Neuron (in vitro differentiated cells): ENCODE results near the gene FAM221B.

ENCODE experiments used
- H2AFZ ChIP-seq: one replicate; pipeline ENCODE4 v1.6.1; 2013; ENCODE audit warnings: low read depth, mild to moderate bottlenecking, inconsistent platforms, low read length, moderate library complexity
- H3K27me3 ChIP-seq: one replicate; pipeline ENCODE4 v1.6.1; 2013; ENCODE audit warnings: low read length; ENCODE audit not compliant: insufficient read depth
- H3K36me3 ChIP-seq: one replicate; pipeline ENCODE4 v1.6.1; 2013; ENCODE audit warnings: low read length; ENCODE audit not compliant: insufficient read depth
- H3K4me1 ChIP-seq: one replicate; pipeline ENCODE4 v1.6.1; 2013; ENCODE audit warnings: low read length; ENCODE audit not compliant: insufficient read depth
- H3K4me3 ChIP-seq: 2 replicates; pipeline ENCODE4 v1.5.1; 2013; ENCODE audit warnings: mild to moderate bottlenecking, low read length, moderate library complexity
- H3K9me3 ChIP-seq: one replicate; pipeline ENCODE4 v1.6.1; 2013; ENCODE audit warnings: low read length

FAM221B gene

GRCh38 chr9:35826071-35826701 is 2.3 kb downstream of the FAM221B start:
- H3K27me3 ChIP-seq = no peaks in the 10 kb centered on the region
- H3K9me3 ChIP-seq = no peaks in the 10 kb centered on the region
- no peaks in the 10 kb centered on the region for H3K36me3 ChIP-seq
- H3K4me3 ChIP-seq = no peak overlapping the region
- peaks cover 23% of the 10 kb centered on the region for H3K4me1 ChIP-seq
- no peak overlapping the region for H2AFZ ChIP-seq

GRCh38 chr9:35822926-35823325 is 5.6 kb downstream of the FAM221B start:
- Histone ChIP-seq H2AFZ (no peak overlapping the region), H3K4me1 (peaks cover 5% of the 10 kb centered on the region), H3K27me3 (no peaks in the 10 kb centered on the region), H3K4me3 (no peak overlapping the region), H3K9me3 (no peaks in the 10 kb centered on the region), H3K36me3 (no peaks in the 10 kb centered on the region)

- no peak overlapping the region for H2AFZ ChIP-seq
- no peak overlapping the region for H3K4me3 ChIP-seq
- H3K9me3 ChIP-seq = no peaks in the 10 kb centered on the region
- H3K27me3 ChIP-seq = no peaks in the 10 kb centered on the region
- no peaks in the 10 kb centered on the region for H3K4me1 ChIP-seq
- H3K36me3 ChIP-seq = no peaks in the 10 kb centered on the region
Observed at GRCh38 chr9:35820076-35820475, 8.5 kb downstream of the FAM221B start.

- H2AFZ ChIP-seq = no peak overlapping the region
- H3K4me3 ChIP-seq = no peak overlapping the region
- peaks cover 11% of the 10 kb centered on the region for H3K4me1 ChIP-seq
- no peaks in the 10 kb centered on the region for H3K36me3 ChIP-seq
- no peaks in the 10 kb centered on the region for H3K27me3 ChIP-seq
- no peaks in the 10 kb centered on the region for H3K9me3 ChIP-seq
Observed at GRCh38 chr9:35818341-35818740, 10.2 kb downstream of the FAM221B start.

GRCh38 chr9:35816708-35817107 is 11.8 kb downstream of the FAM221B start:
- no peak overlapping the region for H2AFZ ChIP-seq
- no peaks in the 10 kb centered on the region for H3K36me3 ChIP-seq
- H3K9me3 ChIP-seq = no peaks in the 10 kb centered on the region
- no peaks in the 10 kb centered on the region for H3K27me3 ChIP-seq
- peaks cover 16% of the 10 kb centered on the region for H3K4me1 ChIP-seq
- no peak overlapping the region for H3K4me3 ChIP-seq

- Histone ChIP-seq H3K36me3 (no peaks in the 10 kb centered on the region), H3K4me3 (peak within 1 kb of the TSS; percentile 72), H2AFZ (peak within 1 kb of the TSS; percentile 94)
Observed at GRCh38 chr9:35814841-35815543, 13.5 kb downstream of the FAM221B start, which contains the start of gene HINT2. Gene HINT2, minus strand, starts transcription at chr9:35815042. Its CDS starts 63 bp downstream, at chr9:35814979.

GRCh38 chr9:35814106-35814840 is 14.3 kb downstream of the FAM221B start:
- H3K36me3 ChIP-seq = no peaks in the 10 kb centered on the region
- H3K9me3 ChIP-seq = no peaks in the 10 kb centered on the region
- H3K4me3 ChIP-seq = peak overlapping the region; percentile 72
- H3K4me1 ChIP-seq = peaks cover 18% of the 10 kb centered on the region
- H2AFZ ChIP-seq = peak overlapping the region; percentile 94
- no peaks in the 10 kb centered on the region for H3K27me3 ChIP-seq

More at GRCh38 chr9:35814841-35815543, 13.5 kb downstream of the FAM221B start, which contains the start of gene HINT2:
- no peaks in the 10 kb centered on the region for H3K9me3 ChIP-seq
- no peaks in the 10 kb centered on the region for H3K27me3 ChIP-seq
- H3K4me1 ChIP-seq = peaks cover 18% of the 10 kb centered on the region

GRCh38 chr9:35813434-35814105 is 15.0 kb downstream of the FAM221B start:
- H3K36me3 ChIP-seq = no peaks in the 10 kb centered on the region
- H2AFZ ChIP-seq = no peak overlapping the region
- H3K4me3 ChIP-seq = peak overlapping the region; percentile 72
- no peaks in the 10 kb centered on the region for H3K27me3 ChIP-seq
- H3K4me1 ChIP-seq = peaks cover 18% of the 10 kb centered on the region
- no peaks in the 10 kb centered on the region for H3K9me3 ChIP-seq

GRCh38 chr9:35812025-35812602 is 16.4 kb downstream of the FAM221B start, which contains the start of gene SPAG8:
Gene SPAG8, minus strand, starts transcription at chr9:35812262. Its CDS starts 115 bp downstream, at chr9:35812147.
- no peaks in the 10 kb centered on the region for H3K36me3 ChIP-seq
- no peaks in the 10 kb centered on the region for H3K9me3 ChIP-seq
- no peaks in the 10 kb centered on the region for H3K27me3 ChIP-seq
- H3K4me1 ChIP-seq = peaks cover 18% of the 10 kb centered on the region
- peak within 1 kb of the TSS; percentile 3 for H2AFZ ChIP-seq
- peak within 1 kb of the TSS; percentile 52 for H3K4me3 ChIP-seq

GRCh38 chr9:35811381-35812024 is 17.0 kb downstream of the FAM221B start:
- H3K4me1 ChIP-seq = peaks cover 18% of the 10 kb centered on the region
- peak overlapping the region; percentile 3 for H2AFZ ChIP-seq
- no peaks in the 10 kb centered on the region for H3K36me3 ChIP-seq
- no peaks in the 10 kb centered on the region for H3K27me3 ChIP-seq
- H3K9me3 ChIP-seq = no peaks in the 10 kb centered on the region
- H3K4me3 ChIP-seq = peak overlapping the region; percentile 52

GRCh38 chr9:35810122-35810521 is 18.4 kb downstream of the FAM221B start:
- Histone ChIP-seq H3K36me3 (no peaks in the 10 kb centered on the region), H3K9me3 (no peaks in the 10 kb centered on the region), H3K4me3 (no peak overlapping the region), H3K27me3 (peaks cover under 1% of the 10 kb centered on the region), H2AFZ (no peak overlapping the region), H3K4me1 (peaks cover 18% of the 10 kb centered on the region)

GRCh38 chr9:35808433-35808832 is 20.1 kb downstream of the FAM221B start:
- no peak overlapping the region for H2AFZ ChIP-seq
- peaks cover 4% of the 10 kb centered on the region for H3K27me3 ChIP-seq
- peaks cover 9% of the 10 kb centered on the region for H3K4me1 ChIP-seq
- H3K4me3 ChIP-seq = no peak overlapping the region
- H3K36me3 ChIP-seq = no peaks in the 10 kb centered on the region
- H3K9me3 ChIP-seq = no peaks in the 10 kb centered on the region
